SK-N-SH treated with all-trans-retinoic acid at 6 μM for 48 hours (cell line): ENCODE data around the gene ADAM8.

Experiments
- ATAC-seq: fragments of 200-7000 bp; cut with Tn5 transposase; 3 replicates; pipeline ENCODE4 v1.9.1; 2020; ENCODE audit warnings: mild to moderate bottlenecking, moderate library complexity
- ARNTL ChIP-seq: fragments of 450-650 bp; formaldehyde crosslinking; IDR thresholded peaks from 2 replicates; pipeline ENCODE4 v1.5.0; 2020; ENCODE audit warnings: low read depth, mild to moderate bottlenecking, moderate library complexity, borderline replicate concordance
- BACH2 ChIP-seq: fragments of 250-450 bp; sonication (Bioruptor Pico); IDR thresholded peaks from 2 replicates; pipeline ENCODE4 v1.9.0; 2021; ENCODE audit warnings: mild to moderate bottlenecking, borderline replicate concordance
- CSDC2 ChIP-seq: fragments of 250-450 bp; sonication (Bioruptor Pico); IDR thresholded peaks from 2 replicates; pipeline ENCODE4 v1.5.0; 2020; ENCODE audit warnings: mild to moderate bottlenecking, moderate library complexity
- ESRRG ChIP-seq: fragments of 250-450 bp; sonication (Bioruptor Pico); IDR thresholded peaks from 2 replicates; pipeline ENCODE4 v1.6.1; 2021; ENCODE audit warnings: mild to moderate bottlenecking
- GLIS3 ChIP-seq: fragments of 250-450 bp; sonication (Bioruptor Pico); IDR thresholded peaks from 2 replicates; pipeline ENCODE4 v1.5.0; 2020; ENCODE audit warnings: mild to moderate bottlenecking, moderate library complexity
- OSR1 ChIP-seq: fragments of 250-450 bp; sonication (Bioruptor Pico); IDR thresholded peaks from 2 replicates; pipeline ENCODE4 v1.8.0; 2022; ENCODE audit warnings: moderate library complexity, mild to moderate bottlenecking, inconsistent platforms
- PPARA ChIP-seq: fragments of 250-450 bp; sonication (Bioruptor Pico); IDR thresholded peaks from 2 replicates; pipeline ENCODE4 v1.5.0; 2020; ENCODE audit warnings: mild to moderate bottlenecking, borderline replicate concordance
- RARB ChIP-seq: fragments of 250-450 bp; sonication (Bioruptor Pico); IDR thresholded peaks from 2 replicates; pipeline ENCODE4 v1.8.0; 2021; ENCODE audit warnings: mild to moderate bottlenecking, moderate library complexity
- SNAI2 ChIP-seq: fragments of 250-450 bp; sonication (Bioruptor Pico); IDR thresholded peaks from 2 replicates; pipeline ENCODE4 v1.5.0; 2020; ENCODE audit warnings: mild to moderate bottlenecking, moderate library complexity
- TCF4 ChIP-seq: fragments of 250-450 bp; sonication (Bioruptor Pico); IDR thresholded peaks from 2 replicates; pipeline ENCODE4 v1.8.0; 2021; ENCODE audit warnings: mild to moderate bottlenecking, moderate library complexity, borderline replicate concordance
- TOX ChIP-seq: fragments of 250-450 bp; sonication (Bioruptor Pico); IDR thresholded peaks from 2 replicates; pipeline ENCODE4 v1.8.0; 2021; ENCODE audit warnings: mild to moderate bottlenecking, moderate library complexity, borderline replicate concordance
- ZC3H10 ChIP-seq: fragments of 250-450 bp; sonication (Bioruptor Pico); IDR thresholded peaks from 2 replicates; pipeline ENCODE4 v1.5.1; 2021; ENCODE audit warnings: mild to moderate bottlenecking, moderate library complexity
- ZFP3 ChIP-seq: fragments of 250-450 bp; sonication (Bioruptor Pico); IDR thresholded peaks from 2 replicates; pipeline ENCODE4 v1.5.0; 2020; ENCODE audit warnings: mild to moderate bottlenecking, moderate library complexity
- ZFP30 ChIP-seq: fragments of 450-650 bp; formaldehyde crosslinking; IDR thresholded peaks from 2 replicates; pipeline ENCODE4 v1.5.0; 2022; ENCODE audit warnings: mild to moderate bottlenecking, moderate library complexity
- ZNF565 ChIP-seq: fragments of 450-650 bp; formaldehyde crosslinking; conservative IDR thresholded peaks from 2 replicates; pipeline ENCODE4 v1.5.0; 2020; ENCODE audit warnings: low read depth, mild to moderate bottlenecking, moderate library complexity
- ZNF70 ChIP-seq: fragments of 450-650 bp; formaldehyde crosslinking; IDR thresholded peaks from 2 replicates; pipeline ENCODE4 v1.5.0; 2020; ENCODE audit warnings: mild to moderate bottlenecking, moderate library complexity
- ZNF8 ChIP-seq: fragments of 450-650 bp; formaldehyde crosslinking; IDR thresholded peaks from 2 replicates; pipeline ENCODE4 v1.5.0; 2020; ENCODE audit warnings: mild to moderate bottlenecking, moderate library complexity
- TF ChIP-seq, protein P1 (sequence below): fragments of 250-450 bp; sonication (Bioruptor Pico); IDR thresholded peaks from 2 replicates; pipeline ENCODE4 v1.8.0; 2020; ENCODE audit warnings: mild to moderate bottlenecking, moderate library complexity, borderline replicate concordance
- TF ChIP-seq, protein P2 (sequence below): fragments of 250-450 bp; sonication (Bioruptor Pico); IDR thresholded peaks from 2 replicates; pipeline ENCODE4 v1.8.0; 2021; ENCODE audit warnings: low read depth, mild to moderate bottlenecking, moderate library complexity, borderline replicate concordance
- TF ChIP-seq, protein P3 (sequence below): fragments of 250-450 bp; sonication (Bioruptor Pico); IDR thresholded peaks from 2 replicates; pipeline ENCODE4 v1.5.0; 2020; ENCODE audit warnings: mild to moderate bottlenecking, moderate library complexity

ADAM8 gene

DNA sequence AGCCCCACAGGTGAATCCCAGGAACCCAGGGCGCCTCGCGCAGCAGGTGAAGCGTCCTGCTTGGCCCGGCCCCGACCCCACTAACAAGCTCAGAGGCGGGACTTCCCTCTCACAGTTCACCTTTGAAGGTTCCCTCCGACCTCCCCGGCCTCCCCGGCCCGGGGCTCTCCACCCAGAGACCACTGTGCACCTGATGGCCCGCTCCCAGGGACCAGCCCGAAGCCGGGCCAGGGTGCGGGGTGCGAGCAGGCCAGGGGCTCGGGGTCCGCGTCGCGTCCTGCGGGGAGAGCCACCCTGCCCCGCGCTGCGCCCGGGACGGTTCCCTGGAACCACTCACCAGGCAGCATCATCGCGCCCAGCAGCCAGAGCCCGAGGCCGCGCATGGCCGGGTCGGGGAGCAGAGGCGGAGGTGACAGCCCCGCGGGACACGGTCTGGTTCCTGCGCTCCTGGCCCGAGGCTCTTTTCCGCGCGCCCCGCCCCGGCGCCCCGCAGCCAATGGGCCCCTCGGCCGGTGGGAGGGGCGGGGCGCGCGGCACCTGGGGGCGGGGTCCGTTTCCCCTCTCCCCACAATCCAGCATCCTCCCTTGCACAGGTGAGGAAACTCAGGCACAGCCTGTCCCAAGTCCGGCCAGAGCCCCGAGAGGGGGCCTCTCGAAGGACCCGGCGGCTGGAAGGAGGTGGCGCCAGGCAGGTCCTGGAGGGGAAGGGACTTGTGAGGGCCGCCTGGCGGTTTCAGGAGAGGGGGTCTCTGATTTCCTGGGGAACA lies at the start of gene ADAM8:
TSS of gene ADAM8 (minus strand) at position 434 of the 767 bp plus-strand sequence. CDS start at position 383, 51 bp downstream.
- ATAC-seq, result peak; percentile 45
- TF ChIP-seq GLIS3 (CRISPR knock-in tag) (no peak), ZNF565 (CRISPR knock-in tag) (no peak)
- TF ChIP-seq, protein P1, sequence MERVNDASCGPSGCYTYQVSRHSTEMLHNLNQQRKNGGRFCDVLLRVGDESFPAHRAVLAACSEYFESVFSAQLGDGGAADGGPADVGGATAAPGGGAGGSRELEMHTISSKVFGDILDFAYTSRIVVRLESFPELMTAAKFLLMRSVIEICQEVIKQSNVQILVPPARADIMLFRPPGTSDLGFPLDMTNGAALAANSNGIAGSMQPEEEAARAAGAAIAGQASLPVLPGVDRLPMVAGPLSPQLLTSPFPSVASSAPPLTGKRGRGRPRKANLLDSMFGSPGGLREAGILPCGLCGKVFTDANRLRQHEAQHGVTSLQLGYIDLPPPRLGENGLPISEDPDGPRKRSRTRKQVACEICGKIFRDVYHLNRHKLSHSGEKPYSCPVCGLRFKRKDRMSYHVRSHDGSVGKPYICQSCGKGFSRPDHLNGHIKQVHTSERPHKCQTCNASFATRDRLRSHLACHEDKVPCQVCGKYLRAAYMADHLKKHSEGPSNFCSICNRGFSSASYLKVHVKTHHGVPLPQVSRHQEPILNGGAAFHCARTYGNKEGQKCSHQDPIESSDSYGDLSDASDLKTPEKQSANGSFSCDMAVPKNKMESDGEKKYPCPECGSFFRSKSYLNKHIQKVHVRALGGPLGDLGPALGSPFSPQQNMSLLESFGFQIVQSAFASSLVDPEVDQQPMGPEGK, result no peak

DNA sequence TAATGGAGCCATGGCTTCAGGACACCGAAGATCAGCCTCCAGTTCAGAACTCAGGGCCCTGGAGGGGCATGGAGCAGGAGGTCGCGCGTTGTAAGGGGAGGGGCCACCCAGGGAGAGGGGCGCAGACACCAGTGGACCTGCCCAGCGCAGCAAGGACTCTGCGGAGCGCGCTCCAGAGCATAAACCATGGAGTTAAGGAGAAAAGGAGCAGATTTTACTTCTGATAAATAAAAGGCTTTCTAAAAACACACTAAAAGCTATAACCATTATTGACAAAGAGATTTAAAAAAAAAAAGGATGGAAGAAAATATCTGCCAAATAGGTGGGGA lies 49.5 kb upstream of the ADAM8 start:
- TF ChIP-seq OSR1 (CRISPR knock-in tag) (no peak), RARB (CRISPR knock-in tag) (no peak), TCF4 (no peak), ZFP3 (CRISPR knock-in tag) (no peak), ZNF565 (CRISPR knock-in tag) (no peak), ZNF8 (no peak), GLIS3 (CRISPR knock-in tag) (no peak), ZC3H10 (no peak), BACH2 (CRISPR knock-in tag) (no peak), PPARA (no peak), SNAI2 (CRISPR knock-in tag) (no peak), ARNTL (CRISPR knock-in tag) (no peak), TOX (CRISPR knock-in tag) (no peak), ZNF70 (no peak), ESRRG (CRISPR knock-in tag) (no peak), CSDC2 (CRISPR knock-in tag) (no peak), ZFP30 (CRISPR knock-in tag) (no peak)
- TF ChIP-seq, protein P2, sequence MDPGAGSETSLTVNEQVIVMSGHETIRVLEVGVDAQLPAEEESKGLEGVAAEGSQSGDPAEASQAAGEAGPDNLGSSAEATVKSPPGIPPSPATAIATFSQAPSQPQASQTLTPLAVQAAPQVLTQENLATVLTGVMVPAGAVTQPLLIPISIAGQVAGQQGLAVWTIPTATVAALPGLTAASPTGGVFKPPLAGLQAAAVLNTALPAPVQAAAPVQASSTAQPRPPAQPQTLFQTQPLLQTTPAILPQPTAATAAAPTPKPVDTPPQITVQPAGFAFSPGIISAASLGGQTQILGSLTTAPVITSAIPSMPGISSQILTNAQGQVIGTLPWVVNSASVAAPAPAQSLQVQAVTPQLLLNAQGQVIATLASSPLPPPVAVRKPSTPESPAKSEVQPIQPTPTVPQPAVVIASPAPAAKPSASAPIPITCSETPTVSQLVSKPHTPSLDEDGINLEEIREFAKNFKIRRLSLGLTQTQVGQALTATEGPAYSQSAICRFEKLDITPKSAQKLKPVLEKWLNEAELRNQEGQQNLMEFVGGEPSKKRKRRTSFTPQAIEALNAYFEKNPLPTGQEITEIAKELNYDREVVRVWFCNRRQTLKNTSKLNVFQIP (CRISPR knock-in tag), result no peak
- TF ChIP-seq, protein P3, sequence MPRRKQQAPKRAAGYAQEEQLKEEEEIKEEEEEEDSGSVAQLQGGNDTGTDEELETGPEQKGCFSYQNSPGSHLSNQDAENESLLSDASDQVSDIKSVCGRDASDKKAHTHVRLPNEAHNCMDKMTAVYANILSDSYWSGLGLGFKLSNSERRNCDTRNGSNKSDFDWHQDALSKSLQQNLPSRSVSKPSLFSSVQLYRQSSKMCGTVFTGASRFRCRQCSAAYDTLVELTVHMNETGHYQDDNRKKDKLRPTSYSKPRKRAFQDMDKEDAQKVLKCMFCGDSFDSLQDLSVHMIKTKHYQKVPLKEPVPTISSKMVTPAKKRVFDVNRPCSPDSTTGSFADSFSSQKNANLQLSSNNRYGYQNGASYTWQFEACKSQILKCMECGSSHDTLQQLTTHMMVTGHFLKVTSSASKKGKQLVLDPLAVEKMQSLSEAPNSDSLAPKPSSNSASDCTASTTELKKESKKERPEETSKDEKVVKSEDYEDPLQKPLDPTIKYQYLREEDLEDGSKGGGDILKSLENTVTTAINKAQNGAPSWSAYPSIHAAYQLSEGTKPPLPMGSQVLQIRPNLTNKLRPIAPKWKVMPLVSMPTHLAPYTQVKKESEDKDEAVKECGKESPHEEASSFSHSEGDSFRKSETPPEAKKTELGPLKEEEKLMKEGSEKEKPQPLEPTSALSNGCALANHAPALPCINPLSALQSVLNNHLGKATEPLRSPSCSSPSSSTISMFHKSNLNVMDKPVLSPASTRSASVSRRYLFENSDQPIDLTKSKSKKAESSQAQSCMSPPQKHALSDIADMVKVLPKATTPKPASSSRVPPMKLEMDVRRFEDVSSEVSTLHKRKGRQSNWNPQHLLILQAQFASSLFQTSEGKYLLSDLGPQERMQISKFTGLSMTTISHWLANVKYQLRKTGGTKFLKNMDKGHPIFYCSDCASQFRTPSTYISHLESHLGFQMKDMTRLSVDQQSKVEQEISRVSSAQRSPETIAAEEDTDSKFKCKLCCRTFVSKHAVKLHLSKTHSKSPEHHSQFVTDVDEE (CRISPR knock-in tag), result no peak
- no peak for ATAC-seq

DNA sequence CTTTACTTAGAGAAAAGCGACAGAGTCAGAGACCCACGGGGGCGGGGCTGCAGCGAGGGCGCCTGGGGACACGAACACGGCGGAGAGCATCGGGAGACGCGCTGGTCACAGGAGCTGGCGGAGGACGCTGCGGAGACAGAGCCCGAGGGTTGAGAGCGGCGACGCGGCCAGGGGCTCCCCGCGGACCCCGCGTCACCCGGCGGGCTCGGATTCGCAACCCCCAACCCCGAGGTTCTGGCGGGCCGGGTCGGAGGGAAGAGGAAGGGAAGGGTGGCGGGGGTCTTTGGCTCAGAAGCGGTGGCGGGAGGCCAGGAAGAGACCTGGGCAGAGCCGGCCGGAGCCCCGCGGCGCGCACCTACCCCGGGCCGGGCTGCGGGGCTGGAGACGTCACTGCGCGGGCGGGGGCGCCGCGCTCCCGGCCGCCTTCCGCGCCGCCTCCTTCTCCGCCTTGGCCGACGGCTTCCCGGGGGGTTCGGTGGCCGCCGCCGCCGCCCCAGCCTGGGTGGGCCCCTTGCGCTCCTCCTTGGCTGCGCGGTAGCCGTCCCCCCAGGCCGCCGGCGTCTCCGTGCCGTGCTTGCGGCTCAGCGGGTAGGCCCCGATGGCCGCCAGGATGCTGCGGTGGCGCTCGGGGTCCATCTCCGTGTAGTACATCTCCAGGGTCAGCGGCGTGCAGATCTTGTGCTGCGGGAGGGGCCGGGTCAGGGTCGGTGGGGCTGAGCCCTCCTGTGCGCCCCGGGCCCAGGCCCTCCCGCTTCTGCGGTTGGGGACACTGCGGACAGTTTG lies 49.0 kb upstream of the ADAM8 start:
- ATAC-seq, result peak; percentile 32

More for the DNA sequence above, 49.0 kb upstream of the ADAM8 start:
- TF ChIP-seq ZNF8 (no peak), ZC3H10 (no peak), ZNF70 (no peak), ZNF565 (CRISPR knock-in tag) (no peak), TCF4 (no peak)
- TF ChIP-seq, protein P2 (CRISPR knock-in tag), result no peak
